D721Med (cell line): ENCODE results near the gene PLCB1.

Experiments
- DNase-seq: peaks from one replicate; pipeline ENCODE4 v3.0.0; 2011; ENCODE audit warnings: low spot score; ENCODE audit not compliant: insufficient read length
- FAIRE-seq: peaks from 2 replicates; lab custom pipeline; 2011; peaks lifted over from hg19 to GRCh38; lab: Jason Lieb, UNC
- TF ChIP-seq, protein P1 (sequence below): IDR thresholded peaks from 2 replicates; pipeline ENCODE4 v1.5.1; 2012; ENCODE audit warnings: mild to moderate bottlenecking, control low read depth; ENCODE audit not compliant: insufficient read depth; ENCODE audit errors: missing control alignments

PLCB1 gene

GRCh38 chr20:8143474-8143873, 11.4 kb downstream of the PLCB1 start:
- DNase-seq (no peak), FAIRE-seq (no peak)
- TF ChIP-seq, protein P1, sequence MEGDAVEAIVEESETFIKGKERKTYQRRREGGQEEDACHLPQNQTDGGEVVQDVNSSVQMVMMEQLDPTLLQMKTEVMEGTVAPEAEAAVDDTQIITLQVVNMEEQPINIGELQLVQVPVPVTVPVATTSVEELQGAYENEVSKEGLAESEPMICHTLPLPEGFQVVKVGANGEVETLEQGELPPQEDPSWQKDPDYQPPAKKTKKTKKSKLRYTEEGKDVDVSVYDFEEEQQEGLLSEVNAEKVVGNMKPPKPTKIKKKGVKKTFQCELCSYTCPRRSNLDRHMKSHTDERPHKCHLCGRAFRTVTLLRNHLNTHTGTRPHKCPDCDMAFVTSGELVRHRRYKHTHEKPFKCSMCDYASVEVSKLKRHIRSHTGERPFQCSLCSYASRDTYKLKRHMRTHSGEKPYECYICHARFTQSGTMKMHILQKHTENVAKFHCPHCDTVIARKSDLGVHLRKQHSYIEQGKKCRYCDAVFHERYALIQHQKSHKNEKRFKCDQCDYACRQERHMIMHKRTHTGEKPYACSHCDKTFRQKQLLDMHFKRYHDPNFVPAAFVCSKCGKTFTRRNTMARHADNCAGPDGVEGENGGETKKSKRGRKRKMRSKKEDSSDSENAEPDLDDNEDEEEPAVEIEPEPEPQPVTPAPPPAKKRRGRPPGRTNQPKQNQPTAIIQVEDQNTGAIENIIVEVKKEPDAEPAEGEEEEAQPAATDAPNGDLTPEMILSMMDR = no peak

GRCh38 chr20:8144282-8145245, 12.5 kb downstream of the PLCB1 start:
- DNase-seq (no peak), FAIRE-seq (no peak)
- TF ChIP-seq, protein P1 = no peak

DNA sequence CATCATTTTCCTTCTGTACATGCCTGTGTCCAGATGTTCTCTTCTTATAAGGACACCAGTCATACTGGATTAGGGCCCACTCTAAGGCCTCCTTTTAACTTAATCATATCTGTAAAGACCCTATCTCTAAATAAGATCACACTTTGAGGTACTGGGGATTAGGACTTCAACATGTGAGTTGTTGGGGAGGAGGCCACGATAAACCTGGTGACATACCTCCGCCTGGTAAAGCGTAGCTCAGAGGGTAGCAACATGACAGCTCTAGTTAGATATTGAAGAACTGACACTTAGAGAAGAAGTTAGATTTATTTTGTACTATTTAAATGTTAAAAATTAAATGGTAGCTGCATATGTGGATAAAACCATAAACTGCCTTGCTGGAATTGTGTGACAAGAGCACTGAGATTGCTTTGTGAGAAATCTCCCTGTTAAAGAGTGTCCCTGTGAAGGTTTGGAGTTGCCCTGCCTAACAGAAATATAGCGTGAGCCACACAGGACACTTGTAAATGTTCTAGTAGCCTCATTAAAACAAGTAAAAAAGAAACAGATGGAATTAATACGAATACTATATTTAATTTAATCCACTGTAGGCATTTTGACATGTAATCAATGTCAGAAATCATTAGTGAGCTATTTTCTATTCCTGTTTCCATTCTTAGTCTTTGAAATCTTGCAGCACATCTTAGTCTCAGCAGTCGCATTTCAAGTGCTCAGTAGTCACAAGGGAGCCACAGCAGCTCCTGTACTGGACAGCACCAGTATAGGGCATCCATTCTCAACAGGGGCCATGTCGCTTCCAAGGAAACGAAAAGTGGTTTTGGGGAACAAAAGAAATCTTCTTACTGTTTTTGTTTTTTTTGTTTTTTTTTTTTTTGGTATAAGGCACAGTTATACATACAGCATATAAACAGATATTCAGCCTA, 13.4 kb downstream of the PLCB1 start:
- TF ChIP-seq, protein P1 = no peak
- FAIRE-seq (no peak), DNase-seq (no peak)

DNA sequence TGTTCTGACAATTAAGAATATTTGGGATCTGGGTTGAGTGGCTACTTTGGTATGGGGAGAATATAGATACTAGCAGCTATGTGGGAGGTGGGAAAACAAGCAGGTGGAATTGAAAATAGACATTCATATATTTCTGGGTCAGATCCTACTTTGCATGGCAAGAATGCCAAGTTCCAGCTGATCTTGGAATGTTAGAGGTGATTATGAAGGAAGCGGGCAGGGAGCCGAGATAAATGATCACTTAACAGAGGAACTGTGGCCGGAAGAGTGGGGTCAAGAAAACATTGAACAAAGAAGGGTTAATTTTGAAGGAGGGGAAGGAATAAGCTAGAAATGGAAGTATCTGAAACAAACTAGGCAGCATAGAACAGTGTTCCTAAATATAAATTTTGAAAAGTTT, 15.4 kb downstream of the PLCB1 start:
- TF ChIP-seq, protein P1 = no peak
- FAIRE-seq = no peak
- no peak for DNase-seq

- TF ChIP-seq, protein P1 = no peak
- FAIRE-seq (no peak), DNase-seq (no peak)
Measured at GRCh38 chr20:8148501-8148900, 16.4 kb downstream of the PLCB1 start.

DNA sequence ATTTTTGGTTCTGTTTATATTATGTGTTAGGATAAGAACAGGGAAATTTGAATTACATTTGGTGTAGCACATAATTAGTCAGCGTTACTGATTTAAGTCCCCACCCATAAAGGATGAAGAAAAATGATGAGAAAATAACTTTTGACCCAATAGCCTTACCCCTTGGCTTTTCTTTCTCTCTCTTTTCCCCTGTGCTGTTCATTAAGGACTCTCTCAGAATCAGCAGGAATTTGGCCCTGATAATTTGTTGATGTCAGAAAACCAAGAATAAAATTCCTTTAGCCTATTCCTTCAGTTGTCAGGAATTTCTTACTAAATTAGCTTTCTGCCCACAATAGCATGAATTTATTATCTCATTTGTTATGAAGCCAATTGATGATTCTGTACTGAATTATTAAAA, 18.5 kb downstream of the PLCB1 start:
- TF ChIP-seq, protein P1 = no peak
- FAIRE-seq (no peak), DNase-seq (no peak)
